ENCODE results near the gene AK9.
"Not testable (repeated sequence)": the region's sequence is repeated elsewhere in the genome, so short reads cannot be mapped to it uniquely, and the experiment has no call there.

AK9 gene

DNA sequence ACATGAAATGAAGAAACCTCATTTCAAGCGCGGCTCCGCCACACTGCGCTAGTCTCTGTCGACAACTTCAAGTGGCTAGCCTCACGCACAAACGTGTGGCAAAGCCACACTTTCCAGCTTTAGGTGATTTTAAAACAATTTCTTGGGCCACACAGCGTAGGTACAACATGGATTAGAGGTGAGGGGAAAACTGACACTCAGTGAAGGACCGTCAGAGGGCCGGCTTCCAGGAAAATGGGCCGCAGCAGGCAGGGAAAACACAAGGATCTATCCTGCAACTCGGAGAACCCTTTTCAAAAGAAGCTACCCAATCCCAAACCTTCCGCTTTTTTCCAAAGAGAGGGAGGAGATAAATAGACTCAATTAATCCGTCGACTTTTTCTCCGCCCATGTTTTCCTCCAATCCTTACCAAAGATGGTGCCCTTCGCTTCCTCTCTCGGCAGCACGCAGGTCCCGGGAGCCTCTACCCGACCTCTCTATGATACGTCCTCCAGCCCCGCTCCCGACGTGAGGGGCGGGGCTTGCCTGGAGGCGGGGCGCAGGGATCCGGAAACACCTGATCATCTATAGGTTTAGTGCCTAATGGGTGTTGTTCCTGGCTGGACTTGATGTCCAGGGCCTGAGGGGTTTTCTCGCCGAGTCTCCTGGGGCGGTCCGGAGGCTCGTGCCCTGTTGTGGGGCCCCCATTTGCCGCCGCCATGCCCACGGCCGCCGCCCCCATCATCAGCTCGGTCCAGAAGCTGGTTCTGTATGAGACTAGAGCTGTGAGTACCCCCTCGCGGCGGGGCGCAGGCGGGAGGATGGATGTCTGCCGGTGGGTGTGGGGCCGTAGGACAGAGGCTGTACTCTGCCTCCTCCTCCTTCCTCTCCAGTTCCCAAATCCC, at the start of gene AK9, which contains the start of gene FIG4:
Gene AK9, minus strand, starts transcription at position 466 of the 885 bp plus-strand sequence. CDS start 15,457 bp downstream, outside the sequence.
Gene FIG4, plus strand, starts transcription at position 560 of the 885 bp plus-strand sequence. Its CDS starts 140 bp downstream, at position 700.
- DNase-seq = peak; percentile 95

DNA sequence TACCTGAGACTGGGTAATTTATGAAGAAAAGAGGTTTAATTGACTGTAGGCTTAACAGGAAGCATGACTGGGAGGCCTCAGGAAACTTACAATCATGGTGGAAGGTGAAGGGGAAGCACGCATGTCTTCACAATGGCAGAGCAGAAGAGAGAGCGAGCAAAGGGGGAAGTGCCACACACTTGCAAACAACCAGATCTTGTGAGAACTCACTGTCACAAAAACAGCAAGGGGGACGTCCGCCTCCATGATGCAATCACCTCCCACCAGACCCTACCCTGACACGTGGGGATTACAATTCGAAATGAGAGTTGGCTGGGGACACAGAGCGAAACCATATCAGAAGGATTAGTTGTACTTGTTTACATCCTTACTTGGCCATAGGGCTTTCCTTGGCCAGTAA, 49.8 kb upstream of the AK9 start:
- no peak for DNase-seq

DNA sequence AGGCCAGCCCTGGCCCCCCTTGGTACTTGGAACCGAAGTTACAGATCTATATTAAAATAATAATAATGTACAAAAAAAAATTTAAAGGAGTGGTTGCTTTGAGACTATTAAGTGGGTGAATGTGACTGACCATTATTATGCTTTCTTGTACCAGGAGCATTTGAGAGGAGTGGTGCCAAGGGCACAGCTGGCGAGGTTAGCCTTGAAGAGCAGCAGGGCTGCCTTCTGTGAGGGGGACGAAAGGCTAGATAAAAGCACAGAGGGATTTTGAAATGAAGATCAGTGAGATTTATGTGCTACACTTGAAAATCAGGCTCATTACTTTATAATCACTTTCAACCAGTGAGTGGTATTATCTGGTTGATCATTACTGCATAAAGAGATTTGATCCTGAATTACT, 48.7 kb upstream of the AK9 start:
- no peak for DNase-seq

GRCh38 chr6:109738667-109739066, 47.7 kb upstream of the AK9 start:
- DNase-seq = no peak

DNA sequence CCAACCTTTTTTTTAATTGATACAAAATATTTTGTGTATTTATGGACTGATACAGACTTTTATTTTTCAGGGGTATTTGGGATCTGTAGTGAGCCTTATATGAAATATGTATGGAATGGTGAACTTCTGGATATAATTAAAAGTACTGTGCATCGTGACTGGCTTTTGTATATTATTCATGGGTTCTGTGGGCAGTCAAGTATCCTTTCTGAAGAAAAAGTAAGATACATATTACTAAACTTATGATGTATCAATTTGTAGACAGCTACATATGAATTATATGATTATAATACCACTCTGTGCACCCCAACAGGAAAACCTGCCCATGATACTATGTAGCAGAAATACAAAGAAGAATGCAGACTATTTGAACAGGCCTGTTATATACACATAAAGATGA, 47.3 kb upstream of the AK9 start:
- no peak for DNase-seq

DNA sequence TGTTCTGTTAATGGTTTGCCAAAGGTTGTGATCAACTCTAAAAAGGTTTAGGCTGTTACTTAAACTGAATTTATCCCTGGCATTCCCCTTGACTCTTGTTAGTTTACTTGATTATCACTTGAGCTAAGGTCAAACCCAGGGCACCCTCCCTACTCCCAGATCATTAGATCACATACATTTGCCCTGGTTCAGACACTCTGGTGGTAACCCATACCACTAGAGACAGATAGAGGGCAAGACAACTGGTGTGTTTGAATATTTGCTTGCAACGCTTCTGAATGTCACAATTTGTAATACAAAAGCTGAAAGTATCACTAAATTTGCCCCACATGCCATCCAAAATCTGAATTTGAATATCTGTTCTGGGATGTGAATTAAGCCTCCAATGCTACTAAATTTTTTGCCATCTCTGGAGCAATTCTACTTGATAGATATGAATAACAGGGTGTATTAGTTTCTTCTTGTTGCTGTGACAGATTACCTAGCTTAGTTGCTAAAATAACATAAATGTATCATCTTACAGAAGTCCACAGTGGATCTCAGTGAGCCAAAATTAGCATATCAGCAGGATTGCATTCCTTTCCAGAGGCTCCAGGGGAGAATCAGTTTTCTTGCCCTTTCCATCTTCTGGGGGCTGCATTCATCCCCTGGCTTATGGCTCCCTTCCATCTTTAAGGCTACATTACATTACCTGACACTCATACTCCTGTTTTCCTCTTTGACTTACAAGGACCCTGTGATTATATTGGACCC, 45.4 kb upstream of the AK9 start:
- no peak for DNase-seq

DNA sequence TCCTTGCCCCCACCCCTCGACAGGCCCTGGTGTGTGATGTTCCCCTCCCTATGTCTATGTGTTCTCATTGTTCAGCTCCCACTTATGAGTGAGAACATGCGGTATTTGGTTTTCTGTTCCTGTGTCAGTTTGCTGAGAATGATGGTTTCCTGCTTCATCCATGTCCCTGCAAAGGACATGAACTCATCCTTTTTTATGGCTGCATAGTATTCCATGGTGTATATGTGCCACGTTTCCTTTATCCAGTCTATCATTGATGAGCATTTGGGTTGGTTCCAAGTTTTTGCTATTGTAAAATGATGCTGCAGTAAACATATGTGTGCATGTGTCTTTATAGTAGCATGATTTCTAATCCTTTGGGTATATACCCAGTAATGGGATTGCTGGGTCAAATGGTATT, 34.2 kb upstream of the AK9 start:
- not testable (repeated sequence) for DNase-seq

GRCh38 chr6:109722564-109723254, 31.7 kb upstream of the AK9 start:
- DNase-seq = no peak

DNA sequence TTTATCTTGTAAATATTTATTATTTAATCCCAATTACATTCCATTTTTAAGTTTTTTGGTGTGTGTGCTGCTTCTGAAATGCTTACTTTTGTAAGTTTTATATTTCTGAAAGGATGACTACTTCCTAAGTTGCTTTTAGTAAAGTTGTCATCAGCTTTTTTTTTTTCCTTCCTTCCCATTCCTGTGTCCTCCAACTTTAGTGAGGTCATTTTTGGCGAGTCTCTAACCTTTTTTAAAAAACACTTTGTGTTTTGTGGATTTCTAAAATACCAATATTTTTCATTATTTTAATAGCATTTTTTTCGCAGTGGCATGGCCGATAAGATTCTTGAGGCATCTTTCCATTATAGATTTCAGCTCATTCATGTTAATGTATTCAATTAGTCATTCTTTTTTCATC, 31.0 kb upstream of the AK9 start:
- no peak for DNase-seq

DNA sequence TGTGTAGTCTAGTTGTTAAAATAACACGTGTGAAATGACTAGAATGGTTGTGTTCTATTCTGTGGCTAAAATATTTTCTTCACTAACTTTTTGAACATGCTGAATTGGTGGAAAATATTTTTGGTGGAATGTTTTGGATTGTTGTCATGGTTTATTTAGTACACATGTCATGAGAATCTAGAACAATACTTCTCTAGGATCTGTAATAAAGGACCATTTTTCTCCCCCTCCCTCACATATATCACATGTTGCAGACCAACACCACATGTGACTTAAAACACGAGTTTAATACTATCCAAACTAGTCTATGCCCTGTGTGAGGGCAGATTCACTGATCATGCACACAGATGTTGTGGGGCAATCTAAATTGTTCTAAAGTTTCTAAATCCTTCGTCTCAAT, 29.3 kb upstream of the AK9 start:
- DNase-seq = no peak

DNA sequence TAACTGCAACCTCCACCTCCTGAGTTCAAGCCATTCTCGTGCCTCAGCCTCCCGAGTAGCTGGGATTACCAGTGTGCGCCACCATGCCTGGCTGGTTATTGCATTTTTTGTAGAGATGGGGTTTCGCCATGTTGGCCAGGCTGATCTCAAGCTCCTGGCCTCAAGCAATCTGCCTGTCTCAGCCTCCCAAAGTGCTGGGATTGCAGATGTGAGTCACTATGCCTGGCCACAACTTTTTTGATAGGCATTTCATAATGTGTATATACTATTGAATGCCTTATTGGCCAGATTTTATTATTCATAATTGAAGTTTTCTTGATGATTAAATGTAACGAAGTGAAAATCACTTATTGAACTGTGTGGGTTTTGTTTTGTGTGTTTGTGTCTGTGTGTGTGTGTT, 28.0 kb upstream of the AK9 start:
- no peak for DNase-seq

DNA sequence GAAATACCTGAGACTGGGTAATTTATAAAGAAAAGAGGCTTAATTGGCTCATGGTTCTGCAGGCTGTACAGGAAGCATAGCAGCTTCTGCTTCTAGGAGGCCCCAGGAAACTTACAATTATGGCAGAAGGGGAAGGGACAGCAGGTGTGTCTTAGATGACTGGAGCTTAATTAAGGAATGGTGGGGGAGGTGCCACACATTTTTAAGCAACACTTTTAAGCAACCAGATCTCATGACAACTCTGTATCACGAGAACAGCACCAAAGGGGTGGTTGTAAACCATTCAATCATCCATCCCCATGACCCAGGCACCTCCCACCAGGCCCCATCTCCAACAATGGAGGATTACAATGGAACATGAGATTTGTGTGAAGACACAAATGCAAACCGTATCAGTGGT, 27.0 kb upstream of the AK9 start:
- no peak for DNase-seq

GRCh38 chr6:109715616-109716015, 24.6 kb upstream of the AK9 start:
- no peak for DNase-seq

- DNase-seq = no peak
These were observed 23.6 kb upstream of the AK9 start for GRCh38 chr6:109714611-109715010.

DNA sequence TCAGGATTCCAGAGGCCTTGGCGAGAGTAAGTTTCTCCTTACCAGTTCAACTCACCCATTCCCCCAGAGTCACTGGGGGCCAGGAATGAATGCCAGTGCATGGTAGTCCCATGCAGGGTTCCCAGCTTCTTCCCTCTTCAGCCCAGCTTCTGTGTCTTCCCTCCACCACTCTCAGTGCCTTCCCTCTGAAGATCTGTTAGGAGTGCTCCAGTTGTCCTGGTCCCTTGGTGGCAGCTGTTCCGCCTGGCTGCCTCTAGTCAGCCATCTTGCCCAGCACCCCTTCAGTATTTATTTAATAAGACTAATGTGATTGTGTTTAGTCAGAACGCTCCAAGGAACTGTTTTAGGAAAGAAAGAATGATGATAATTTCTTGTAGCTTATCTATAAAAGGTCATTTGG, 23.2 kb upstream of the AK9 start:
- no peak for DNase-seq

GRCh38 chr6:109713097-109713496, 22.1 kb upstream of the AK9 start:
- peak; percentile 32 for DNase-seq

DNA sequence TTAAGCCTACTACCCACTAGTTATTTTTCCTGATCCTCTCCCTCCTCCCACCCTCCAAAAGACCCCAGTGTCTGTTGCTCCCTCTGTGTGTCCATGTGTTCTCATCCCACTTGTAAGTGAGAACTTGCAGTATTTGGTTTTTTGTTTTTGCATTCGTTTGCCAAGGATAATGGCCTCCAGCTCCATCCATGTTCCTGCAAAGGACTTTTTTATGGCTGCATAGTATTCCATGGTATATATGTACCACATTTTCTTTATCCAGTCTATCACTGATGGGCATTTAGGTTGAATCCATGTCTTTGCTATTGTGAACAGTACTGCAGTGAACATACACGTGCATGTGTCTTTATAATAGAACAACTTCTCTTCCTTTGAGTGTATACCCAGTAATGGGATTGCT, 17.1 kb upstream of the AK9 start:
- DNase-seq = not testable (repeated sequence)

GRCh38 chr6:109706513-109706912, 15.5 kb upstream of the AK9 start:
- no peak for DNase-seq

DNA sequence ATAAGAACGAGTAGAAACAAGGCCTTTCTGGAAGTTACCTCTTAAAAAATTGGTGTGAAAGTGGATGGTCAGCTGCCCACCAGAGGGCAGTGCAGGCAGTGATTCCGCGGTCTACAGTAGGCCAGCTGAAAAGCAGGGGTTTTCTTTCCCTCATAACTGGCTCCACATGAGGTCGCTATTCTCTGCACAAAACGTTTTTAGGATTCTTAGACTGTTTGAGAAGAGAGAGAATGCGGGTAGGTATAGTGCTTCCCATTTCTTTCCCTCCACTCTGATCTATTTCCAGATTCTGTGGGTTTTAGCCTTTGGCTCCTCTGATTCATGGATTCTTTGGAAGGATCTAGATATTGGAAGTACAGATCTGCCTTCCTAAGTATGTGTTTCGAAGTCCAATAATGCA, 14.3 kb upstream of the AK9 start:
- peak; percentile 82 for DNase-seq

GRCh38 chr6:109702791-109703190, 11.8 kb upstream of the AK9 start:
- no peak for DNase-seq

DNA sequence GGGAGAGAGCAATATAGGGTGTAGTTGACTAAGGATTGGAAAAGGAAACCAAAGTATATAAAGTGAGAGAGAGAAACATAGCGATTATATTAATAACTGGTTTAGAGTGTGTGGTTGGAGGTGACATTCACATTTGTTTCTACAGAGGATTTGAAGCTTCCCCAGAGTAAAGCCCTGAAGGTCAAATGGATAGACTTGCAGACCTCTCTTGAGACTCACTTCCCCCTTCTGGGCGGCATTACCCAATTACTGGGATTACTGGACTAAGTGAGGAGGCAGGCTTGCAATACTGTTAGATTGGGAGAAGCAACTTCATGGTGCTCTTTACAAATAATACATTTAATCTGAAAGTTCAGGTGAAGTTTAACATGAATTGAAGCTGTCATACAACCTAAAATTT, 10.8 kb upstream of the AK9 start:
- DNase-seq = no peak

GRCh38 chr6:109701221-109701620, 10.2 kb upstream of the AK9 start:
- DNase-seq = no peak

- no peak for DNase-seq
These were observed 5.4 kb upstream of the AK9 start for GRCh38 chr6:109696355-109696754.

- no peak for DNase-seq
These were observed 4.5 kb upstream of the AK9 start for GRCh38 chr6:109695468-109695867.
